Endothelial cell of umbilical vein (primary cell): ENCODE data around the gene TLDC2.

Experiments used
- CTCF ChIP-seq, 2 donors: IDR thresholded peaks; 1 replicate in 1 of 2; 2 replicates in 1 of 2; pipeline ENCODE4 v1.5.1; 2011; ENCODE audit warnings: low read length in 2 of 2, mild to moderate bottlenecking in 2 of 2, moderate library complexity in 2 of 2, control low read depth in 1 of 2, inconsistent platforms in 1 of 2, low read depth in 1 of 2; ENCODE audit not compliant: insufficient read depth in 1 of 2; ENCODE audit errors: extremely low read depth in 1 of 2
- EZH2 ChIP-seq: IDR thresholded peaks from 2 replicates; pipeline ENCODE4 v1.6.1; 2012; ENCODE audit warnings: borderline replicate concordance, low read depth, mild to moderate bottlenecking, moderate library complexity, low read length, inconsistent platforms; ENCODE audit not compliant: severe bottlenecking
- FOS ChIP-seq: IDR thresholded peaks from 2 replicates; pipeline ENCODE4 v1.6.1; 2011; ENCODE audit warnings: mild to moderate bottlenecking, low read length, moderate library complexity, borderline replicate concordance; ENCODE audit not compliant: insufficient read depth
- GATA2 ChIP-seq: IDR thresholded peaks from 2 replicates; pipeline ENCODE4 v1.7.0; 2011; ENCODE audit warnings: low read depth, mild to moderate bottlenecking, moderate library complexity, mixed read lengths, low read length; ENCODE audit not compliant: insufficient read length, insufficient read depth
- JUN ChIP-seq: IDR thresholded peaks from 2 replicates; pipeline ENCODE4 v1.6.1; 2011; ENCODE audit warnings: borderline replicate concordance, low read depth; ENCODE audit not compliant: insufficient read length, insufficient read depth
- MAX ChIP-seq: IDR thresholded peaks from 2 replicates; pipeline ENCODE4 v1.6.1; 2011; ENCODE audit not compliant: insufficient read depth, insufficient read length
- POLR2A ChIP-seq: IDR thresholded peaks from 2 replicates; pipeline ENCODE4 v1.6.1; 2012; ENCODE audit warnings: low read depth, mild to moderate bottlenecking, control low read depth, low read length
- POLR2AphosphoS5 ChIP-seq: IDR thresholded peaks from 2 replicates; pipeline ENCODE4 v1.6.1; 2012; ENCODE audit warnings: low read depth, mild to moderate bottlenecking, control low read depth, low read length, moderate library complexity; ENCODE audit not compliant: insufficient read depth

GRCh38 chr20:36881331-36881730 lies 5.4 kb downstream of the TLDC2 start:
- TF ChIP-seq JUN (no peak), POLR2AphosphoS5 (no peak), CTCF (IDR thresholded peaks at IDR 0.05; ENCODE audit: extremely low read depth in 1 of 2, insufficient read depth in 1 of 2, low read depth in 1 of 2, low read length in 2 of 2) (no peak), POLR2A (no peak), EZH2 (no peak), FOS (no peak), MAX (no peak), GATA2 (no peak)
